ENCODE results near the gene USH2A. TPM values are rescaled to one million over a fixed set of nuclear protein-coding genes. Genes with fewer than 3 reads are reported as not detected.

USH2A gene
- total RNA-seq, 1 donor = under 0.01 TPM

- DNase-seq (ENCODE audit: low read depth) = peak; percentile 2
- no peak overlapping the region for H3K4me3 ChIP-seq (ENCODE audit: low read depth, low read length)
- no peak for TF ChIP-seq CTCF (IDR thresholded peaks at IDR 0.05; ENCODE audit: insufficient read depth, low read depth, low read length)
Measured at GRCh38 chr1:215681041-215681440, 742.2 kb downstream of the USH2A start.

- no peak for DNase-seq (ENCODE audit: low read depth)
- no peak for TF ChIP-seq CTCF (IDR thresholded peaks at IDR 0.05; ENCODE audit: insufficient read depth, low read depth, low read length)
- H3K4me3 ChIP-seq (ENCODE audit: low read depth, low read length) = no peak overlapping the region
Measured at GRCh38 chr1:215679231-215679630, 744.0 kb downstream of the USH2A start.

GRCh38 chr1:215677112-215677511, 746.1 kb downstream of the USH2A start:
- DNase-seq (ENCODE audit: low read depth) = no peak
- TF ChIP-seq CTCF (IDR thresholded peaks at IDR 0.05; ENCODE audit: insufficient read depth, low read depth, low read length) = no peak
- no peak overlapping the region for H3K4me3 ChIP-seq (ENCODE audit: low read depth, low read length)

GRCh38 chr1:215673943-215674342, 749.3 kb downstream of the USH2A start:
- DNase-seq (ENCODE audit: low read depth) = no peak
- no peak for TF ChIP-seq CTCF (IDR thresholded peaks at IDR 0.05; ENCODE audit: insufficient read depth, low read depth, low read length)
- H3K4me3 ChIP-seq (ENCODE audit: low read depth, low read length) = no peak overlapping the region

- DNase-seq (ENCODE audit: low read depth) = no peak
- no peak overlapping the region for H3K4me3 ChIP-seq (ENCODE audit: low read depth, low read length)
- no peak for TF ChIP-seq CTCF (IDR thresholded peaks at IDR 0.05; ENCODE audit: insufficient read depth, low read depth, low read length)
Measured at GRCh38 chr1:215672482-215672881, 750.8 kb downstream of the USH2A start.

GRCh38 chr1:215669806-215670491, 753.3 kb downstream of the USH2A start:
- DNase-seq (ENCODE audit: low read depth) = no peak
- no peak for TF ChIP-seq CTCF (IDR thresholded peaks at IDR 0.05; ENCODE audit: insufficient read depth, low read depth, low read length)
- H3K4me3 ChIP-seq (ENCODE audit: low read depth, low read length) = no peak overlapping the region

- TF ChIP-seq CTCF (IDR thresholded peaks at IDR 0.05; ENCODE audit: insufficient read depth, low read depth, low read length) = no peak
- H3K4me3 ChIP-seq (ENCODE audit: low read depth, low read length) = no peak overlapping the region
- DNase-seq (ENCODE audit: low read depth) = no peak
Measured at GRCh38 chr1:215667761-215668160, 755.5 kb downstream of the USH2A start.
